ENCODE results near the gene ADGRL3. TPM values are rescaled to one million over a fixed set of nuclear protein-coding genes. Genes with fewer than 3 reads are reported as not detected.
"Not testable (repeated sequence)": the region's sequence is repeated elsewhere in the genome, so short reads cannot be mapped to it uniquely, and the experiment has no call there.

ADGRL3 gene
- polyA plus RNA-seq, 2 donors: 0.12 to 0.20 TPM

- no peaks in the 10 kb centered on the region for H3K36me3 ChIP-seq (ENCODE audit: control insufficient read depth in 2 of 2, insufficient read depth in 2 of 2, low read length in 1 of 2)
- H3K27ac ChIP-seq (ENCODE audit: low read depth in 2 of 2, low read length in 1 of 2): no peak overlapping the region
- H3K27me3 ChIP-seq (ENCODE audit: control insufficient read depth in 1 of 2, insufficient read depth in 2 of 2, low read length in 2 of 2): no peaks in the 10 kb centered on the region
- no peaks in the 10 kb centered on the region for H3K4me1 ChIP-seq (ENCODE audit: control insufficient read depth in 2 of 2, insufficient read depth in 2 of 2, low read length in 1 of 2)
- H3K9me3 ChIP-seq (ENCODE audit: control insufficient read depth in 2 of 2, insufficient read depth in 1 of 2, low read depth in 1 of 2, low read length in 1 of 2): no peaks in the 10 kb centered on the region
- H3K4me3 ChIP-seq (ENCODE audit: low read depth in 1 of 2, low read length in 2 of 2): no peak overlapping the region
These were observed 150.8 kb downstream of the ADGRL3 start for GRCh38 chr4:61350932-61351331.

GRCh38 chr4:61356696-61357095 lies 156.6 kb downstream of the ADGRL3 start:
- H3K27ac ChIP-seq (ENCODE audit: low read depth in 2 of 2, low read length in 1 of 2): no peak overlapping the region
- WGBS, 2 donors: 67 to 70% methylated on average over 1 of the region's 1 CpG
- no peaks in the 10 kb centered on the region for H3K36me3 ChIP-seq (ENCODE audit: control insufficient read depth in 2 of 2, insufficient read depth in 2 of 2, low read length in 1 of 2)
- H3K4me1 ChIP-seq (ENCODE audit: control insufficient read depth in 2 of 2, insufficient read depth in 2 of 2, low read length in 1 of 2): no peaks in the 10 kb centered on the region
- H3K9me3 ChIP-seq (ENCODE audit: control insufficient read depth in 2 of 2, insufficient read depth in 1 of 2, low read depth in 1 of 2, low read length in 1 of 2): no peaks in the 10 kb centered on the region
- no peaks in the 10 kb centered on the region for H3K27me3 ChIP-seq (ENCODE audit: control insufficient read depth in 1 of 2, insufficient read depth in 2 of 2, low read length in 2 of 2)
- no peak overlapping the region for H3K4me3 ChIP-seq (ENCODE audit: low read depth in 1 of 2, low read length in 2 of 2)

- Histone ChIP-seq H3K4me3 (ENCODE audit: low read depth in 1 of 2, low read length in 2 of 2) (no peak overlapping the region), H3K4me1 (ENCODE audit: control insufficient read depth in 2 of 2, insufficient read depth in 2 of 2, low read length in 1 of 2) (no peaks in the 10 kb centered on the region), H3K27ac (ENCODE audit: low read depth in 2 of 2, low read length in 1 of 2) (no peak overlapping the region), H3K27me3 (ENCODE audit: control insufficient read depth in 1 of 2, insufficient read depth in 2 of 2, low read length in 2 of 2) (no peaks in the 10 kb centered on the region), H3K36me3 (ENCODE audit: control insufficient read depth in 2 of 2, insufficient read depth in 2 of 2, low read length in 1 of 2) (no peaks in the 10 kb centered on the region), H3K9me3 (ENCODE audit: control insufficient read depth in 2 of 2, insufficient read depth in 1 of 2, low read depth in 1 of 2, low read length in 1 of 2) (no peaks in the 10 kb centered on the region)
- WGBS, 2 donors: 53 to 62% methylated on average over 3 of the region's 3 CpGs
These were observed 159.2 kb downstream of the ADGRL3 start for GRCh38 chr4:61359301-61359700.

- H3K4me3 ChIP-seq (ENCODE audit: low read depth in 1 of 2, low read length in 2 of 2); H3K27me3 ChIP-seq (ENCODE audit: control insufficient read depth in 1 of 2, insufficient read depth in 2 of 2, low read length in 2 of 2); H3K9me3 ChIP-seq (ENCODE audit: control insufficient read depth in 2 of 2, insufficient read depth in 1 of 2, low read depth in 1 of 2, low read length in 1 of 2); H3K27ac ChIP-seq (ENCODE audit: low read depth in 2 of 2, low read length in 1 of 2); H3K36me3 ChIP-seq (ENCODE audit: control insufficient read depth in 2 of 2, insufficient read depth in 2 of 2, low read length in 1 of 2); H3K4me1 ChIP-seq (ENCODE audit: control insufficient read depth in 2 of 2, insufficient read depth in 2 of 2, low read length in 1 of 2): not testable (repeated sequence)
- WGBS, 2 donors: 89 to 93% methylated on average over 26 of the region's 26 CpGs
These were observed 172.7 kb downstream of the ADGRL3 start for GRCh38 chr4:61372817-61373216.

DNA sequence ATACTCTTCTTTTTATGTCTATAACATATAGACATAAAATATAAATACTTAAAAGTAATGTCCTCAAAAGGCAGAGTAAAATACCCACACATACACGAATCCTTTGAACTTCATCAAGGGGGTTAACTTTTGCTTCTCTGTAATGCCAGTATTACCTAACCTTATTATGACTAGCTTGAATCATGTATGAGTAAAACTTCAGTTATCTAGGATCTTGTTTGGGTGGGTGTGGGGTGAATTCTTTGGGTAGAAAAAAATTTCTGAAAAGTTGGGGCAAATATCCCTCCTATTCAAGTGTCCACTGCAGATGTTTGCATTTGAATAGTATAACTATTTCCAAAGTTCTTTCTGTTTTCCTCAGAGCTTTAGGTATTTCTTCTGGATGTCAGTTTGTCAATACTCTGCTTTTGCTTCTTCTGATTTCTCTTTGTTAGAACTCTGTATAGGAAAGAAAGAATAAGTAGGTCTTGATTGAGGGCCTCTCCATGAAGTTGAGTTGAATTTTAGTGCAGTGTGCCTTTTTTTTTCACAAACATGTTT lies 173.8 kb downstream of the ADGRL3 start:
- no peak overlapping the region for H3K27ac ChIP-seq (ENCODE audit: low read depth in 2 of 2, low read length in 1 of 2)
- no peaks in the 10 kb centered on the region for H3K27me3 ChIP-seq (ENCODE audit: control insufficient read depth in 1 of 2, insufficient read depth in 2 of 2, low read length in 2 of 2)
- 53 to 76% methylated on average over 1 of the region's 1 CpG for WGBS, 2 donors
- no peaks in the 10 kb centered on the region for H3K9me3 ChIP-seq (ENCODE audit: control insufficient read depth in 2 of 2, insufficient read depth in 1 of 2, low read depth in 1 of 2, low read length in 1 of 2)
- no peaks in the 10 kb centered on the region for H3K36me3 ChIP-seq (ENCODE audit: control insufficient read depth in 2 of 2, insufficient read depth in 2 of 2, low read length in 1 of 2)
- H3K4me1 ChIP-seq (ENCODE audit: control insufficient read depth in 2 of 2, insufficient read depth in 2 of 2, low read length in 1 of 2): no peaks in the 10 kb centered on the region
- no peak overlapping the region for H3K4me3 ChIP-seq (ENCODE audit: low read depth in 1 of 2, low read length in 2 of 2)

DNA sequence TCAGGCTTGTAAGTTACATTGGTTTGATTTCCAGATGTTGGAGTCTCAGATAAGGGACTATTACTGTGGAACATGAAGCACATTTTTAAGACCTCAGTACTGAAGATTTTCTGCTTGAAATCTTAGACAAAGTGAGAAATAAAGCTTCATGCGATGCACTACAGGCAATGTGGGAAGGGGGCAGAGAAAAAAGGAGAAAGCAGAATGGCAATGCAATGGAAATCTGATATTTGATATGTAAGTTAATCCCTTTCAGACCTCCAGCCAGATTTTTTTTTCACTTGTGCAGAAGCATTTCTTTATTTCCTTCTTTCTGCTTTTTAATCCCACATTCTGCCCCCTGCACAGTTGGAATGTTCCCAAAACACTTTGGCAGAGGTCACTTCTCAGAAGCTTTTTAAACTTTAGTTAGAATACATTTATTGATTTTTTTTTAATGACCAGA lies 174.3 kb downstream of the ADGRL3 start:
- WGBS, 2 donors: 40 to 45% methylated on average over 1 of the region's 1 CpG
- H3K27ac ChIP-seq (ENCODE audit: low read depth in 2 of 2, low read length in 1 of 2): no peak overlapping the region
- no peaks in the 10 kb centered on the region for H3K4me1 ChIP-seq (ENCODE audit: control insufficient read depth in 2 of 2, insufficient read depth in 2 of 2, low read length in 1 of 2)
- no peaks in the 10 kb centered on the region for H3K27me3 ChIP-seq (ENCODE audit: control insufficient read depth in 1 of 2, insufficient read depth in 2 of 2, low read length in 2 of 2)
- no peak overlapping the region for H3K4me3 ChIP-seq (ENCODE audit: low read depth in 1 of 2, low read length in 2 of 2)
- no peaks in the 10 kb centered on the region for H3K36me3 ChIP-seq (ENCODE audit: control insufficient read depth in 2 of 2, insufficient read depth in 2 of 2, low read length in 1 of 2)
- no peaks in the 10 kb centered on the region for H3K9me3 ChIP-seq (ENCODE audit: control insufficient read depth in 2 of 2, insufficient read depth in 1 of 2, low read depth in 1 of 2, low read length in 1 of 2)

DNA sequence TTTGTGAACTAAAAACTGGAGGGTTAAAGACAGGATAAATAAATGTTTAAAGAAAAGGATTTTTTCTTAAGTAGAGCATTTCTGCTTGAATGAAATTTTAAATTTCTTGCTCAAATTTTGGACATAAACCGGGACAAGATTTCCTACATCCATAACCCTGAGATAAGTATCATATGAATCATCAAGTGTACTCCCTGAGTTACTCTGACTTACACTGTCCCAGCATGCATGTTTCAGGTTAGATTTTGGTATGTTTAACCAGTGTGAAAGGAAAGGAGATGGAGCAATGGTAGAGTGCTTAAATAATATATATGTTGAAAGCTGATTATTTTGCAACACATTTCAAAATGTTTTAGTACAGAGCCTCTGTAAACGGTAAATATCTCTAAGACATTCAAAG lies 175.2 kb downstream of the ADGRL3 start:
- H3K27me3 ChIP-seq (ENCODE audit: control insufficient read depth in 1 of 2, insufficient read depth in 2 of 2, low read length in 2 of 2): no peaks in the 10 kb centered on the region
- H3K36me3 ChIP-seq (ENCODE audit: control insufficient read depth in 2 of 2, insufficient read depth in 2 of 2, low read length in 1 of 2): no peaks in the 10 kb centered on the region
- 39 to 48% methylated on average over 2 of the region's 2 CpGs for WGBS, 2 donors
- no peaks in the 10 kb centered on the region for H3K4me1 ChIP-seq (ENCODE audit: control insufficient read depth in 2 of 2, insufficient read depth in 2 of 2, low read length in 1 of 2)
- H3K4me3 ChIP-seq (ENCODE audit: low read depth in 1 of 2, low read length in 2 of 2): no peak overlapping the region
- no peaks in the 10 kb centered on the region for H3K9me3 ChIP-seq (ENCODE audit: control insufficient read depth in 2 of 2, insufficient read depth in 1 of 2, low read depth in 1 of 2, low read length in 1 of 2)
- H3K27ac ChIP-seq (ENCODE audit: low read depth in 2 of 2, low read length in 1 of 2): no peak overlapping the region

DNA sequence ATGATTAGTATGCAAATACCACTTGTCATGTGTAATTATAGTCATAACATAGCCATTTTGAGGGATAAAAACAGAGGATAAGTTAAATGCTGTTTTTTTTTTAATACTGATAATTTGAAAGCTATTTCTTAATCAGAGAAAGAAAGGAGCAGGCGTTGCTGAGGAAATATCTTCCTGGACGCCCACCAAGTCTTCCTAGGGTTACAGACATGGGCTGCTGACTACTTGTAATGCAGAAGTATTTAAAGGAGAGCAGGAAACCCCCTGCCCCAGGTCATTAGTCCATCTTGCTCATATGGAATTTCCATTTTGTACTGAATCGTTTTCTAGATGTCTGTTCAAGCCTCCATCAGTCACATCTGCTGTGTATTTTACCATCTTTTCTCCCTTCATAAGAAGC lies 176.2 kb downstream of the ADGRL3 start:
- Histone ChIP-seq H3K4me3 (ENCODE audit: low read depth in 1 of 2, low read length in 2 of 2) (no peak overlapping the region), H3K27ac (ENCODE audit: low read depth in 2 of 2, low read length in 1 of 2) (no peak overlapping the region), H3K36me3 (ENCODE audit: control insufficient read depth in 2 of 2, insufficient read depth in 2 of 2, low read length in 1 of 2) (no peaks in the 10 kb centered on the region), H3K27me3 (ENCODE audit: control insufficient read depth in 1 of 2, insufficient read depth in 2 of 2, low read length in 2 of 2) (no peaks in the 10 kb centered on the region), H3K9me3 (ENCODE audit: control insufficient read depth in 2 of 2, insufficient read depth in 1 of 2, low read depth in 1 of 2, low read length in 1 of 2) (no peaks in the 10 kb centered on the region), H3K4me1 (ENCODE audit: control insufficient read depth in 2 of 2, insufficient read depth in 2 of 2, low read length in 1 of 2) (no peaks in the 10 kb centered on the region)
- WGBS, 2 donors: 61 to 73% methylated on average over 3 of the region's 3 CpGs

- Histone ChIP-seq H3K27me3 (ENCODE audit: control insufficient read depth in 1 of 2, insufficient read depth in 2 of 2, low read length in 2 of 2) (no peaks in the 10 kb centered on the region), H3K4me1 (ENCODE audit: control insufficient read depth in 2 of 2, insufficient read depth in 2 of 2, low read length in 1 of 2) (no peaks in the 10 kb centered on the region), H3K27ac (ENCODE audit: low read depth in 2 of 2, low read length in 1 of 2) (no peak overlapping the region), H3K9me3 (ENCODE audit: control insufficient read depth in 2 of 2, insufficient read depth in 1 of 2, low read depth in 1 of 2, low read length in 1 of 2) (no peaks in the 10 kb centered on the region), H3K36me3 (ENCODE audit: control insufficient read depth in 2 of 2, insufficient read depth in 2 of 2, low read length in 1 of 2) (no peaks in the 10 kb centered on the region), H3K4me3 (ENCODE audit: low read depth in 1 of 2, low read length in 2 of 2) (no peak overlapping the region)
- WGBS, 2 donors: 46 to 63% methylated on average over 1 of the region's 1 CpG
These were observed 179.3 kb downstream of the ADGRL3 start for GRCh38 chr4:61379406-61379805.

DNA sequence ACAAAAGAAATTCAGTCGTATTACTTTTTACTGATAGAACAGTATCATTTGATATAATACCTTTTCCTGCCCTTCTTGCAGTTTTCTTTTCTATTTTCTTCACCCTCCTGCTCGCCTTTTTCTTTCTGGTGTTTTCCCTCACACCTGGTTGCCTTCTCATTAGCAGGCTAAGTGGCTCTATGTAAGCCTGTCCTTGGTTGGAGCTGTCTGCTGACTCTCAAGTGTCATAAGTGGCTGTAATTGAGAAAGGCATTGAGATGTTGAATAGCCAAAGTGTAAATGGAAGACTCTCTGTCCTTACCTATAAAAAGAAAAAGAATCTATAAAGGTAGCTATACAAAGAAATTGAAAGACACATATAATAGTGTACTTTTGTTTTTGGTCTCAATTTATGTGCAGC lies 180.7 kb downstream of the ADGRL3 start:
- no peaks in the 10 kb centered on the region for H3K4me1 ChIP-seq (ENCODE audit: control insufficient read depth in 2 of 2, insufficient read depth in 2 of 2, low read length in 1 of 2)
- no peaks in the 10 kb centered on the region for H3K36me3 ChIP-seq (ENCODE audit: control insufficient read depth in 2 of 2, insufficient read depth in 2 of 2, low read length in 1 of 2)
- H3K27me3 ChIP-seq (ENCODE audit: control insufficient read depth in 1 of 2, insufficient read depth in 2 of 2, low read length in 2 of 2): no peaks in the 10 kb centered on the region
- 73 to 88% methylated on average over 2 of the region's 2 CpGs for WGBS, 2 donors
- no peaks in the 10 kb centered on the region for H3K9me3 ChIP-seq (ENCODE audit: control insufficient read depth in 2 of 2, insufficient read depth in 1 of 2, low read depth in 1 of 2, low read length in 1 of 2)
- H3K27ac ChIP-seq (ENCODE audit: low read depth in 2 of 2, low read length in 1 of 2): no peak overlapping the region
- no peak overlapping the region for H3K4me3 ChIP-seq (ENCODE audit: low read depth in 1 of 2, low read length in 2 of 2)
